C4-2B (cell line): Measurements from ENCODE around the gene CWC25.

ENCODE experiments used
- H3K27ac ChIP-seq: fragments of 450-650 bp; 2 replicates; pipeline ENCODE4 v1.5.1; 2017
- CTCF ChIP-seq: fragments of 450-650 bp; conservative IDR thresholded peaks from 2 replicates; pipeline ENCODE4 v1.5.1; 2017; ENCODE audit warnings: mild to moderate bottlenecking
- ZFX ChIP-seq: fragments of 450-650 bp; IDR thresholded peaks from 2 replicates; pipeline ENCODE4 v1.6.1; 2017

Gene CWC25

GRCh38 chr17:38824899-38825761, at the start of gene CWC25:
CWC25 (minus strand) TSS chr17:38825321; CDS start chr17:38825183, 138 bp downstream.
- peak within 1 kb of the TSS; percentile 93 for H3K27ac ChIP-seq
- peak; percentile 96 for TF ChIP-seq ZFX
- no peak for TF ChIP-seq CTCF

- H3K27ac ChIP-seq = no peak overlapping the region
- TF ChIP-seq CTCF = no peak
- TF ChIP-seq ZFX = no peak
Observed at GRCh38 chr17:38873640-38874380, 48.7 kb upstream of the CWC25 start.

GRCh38 chr17:38872671-38873385, 47.7 kb upstream of the CWC25 start:
- no peak for TF ChIP-seq ZFX
- no peak for TF ChIP-seq CTCF

GRCh38 chr17:38872027-38872511, 46.9 kb upstream of the CWC25 start:
- H3K27ac ChIP-seq = peak overlapping the region; percentile 83
- TF ChIP-seq CTCF (no peak), ZFX (no peak)

More at GRCh38 chr17:38872671-38873385, 47.7 kb upstream of the CWC25 start:
- H3K27ac ChIP-seq = peak overlapping the region; percentile 83

GRCh38 chr17:38871247-38872015, 46.3 kb upstream of the CWC25 start:
- TF ChIP-seq ZFX (no peak), CTCF (no peak)
- peak overlapping the region; percentile 83 for H3K27ac ChIP-seq

- TF ChIP-seq CTCF (no peak), ZFX (no peak)
- H3K27ac ChIP-seq = peak overlapping the region; percentile 83
Observed at GRCh38 chr17:38870259-38871165, 45.4 kb upstream of the CWC25 start.
